HepG2 (cell line): ENCODE data around the gene PFKL. TPM values are rescaled to one million over a fixed set of nuclear protein-coding genes. Genes with fewer than 3 reads are reported as not detected.

Experiments
- ATAC-seq: fragments of 200-7000 bp; cut with Tn5 transposase; 3 replicates; pipeline ENCODE4 v1.9.1; 2020; ENCODE audit warnings: mild to moderate bottlenecking, moderate library complexity
- BruUV-seq: library from RNA; stranded (reverse); fragments of 400-500 nt; replicated peaks from 2 replicates; lab custom pipeline; 2021; lab: Mats Ljungman, UMichigan
- CTCF ChIA-PET: fragments of 300-600 bp; formaldehyde crosslinking; extraction: SDS; loops from one replicate; lab custom pipeline; 2021; ENCODE audit warnings: low total read pairs, inconsistent platforms, low intra/inter-chr PET ratio; lab: Yijun Ruan, JAX
- POLR2A ChIA-PET: fragments of 350-600 bp; sonication (Branson Sonifier 250); formaldehyde crosslinking; loops from one replicate; lab custom pipeline; 2020; ENCODE audit warnings: antibody characterized with exemption, inconsistent platforms; lab: Yijun Ruan, JAX
- DNase-seq: peaks from one replicate; pipeline ENCODE4 v3.0.0-alpha.2; 2015; ENCODE audit warnings: low spot score
- FAIRE-seq: peaks from 3 replicates; lab custom pipeline; 2011; peaks lifted over from hg19 to GRCh38; lab: Jason Lieb, UNC
- H2AFZ ChIP-seq: one replicate; pipeline ENCODE4 v1.6.1; 2011; ENCODE audit warnings: low read length, inconsistent platforms
- H3K27ac ChIP-seq: fragments of 300-600 bp; 3 replicates; pipeline ENCODE4 v1.8.0; 2011; ENCODE audit warnings: mixed run types, mild to moderate bottlenecking, mixed read lengths, low read length, inconsistent platforms; ENCODE audit not compliant: insufficient read depth; ENCODE audit errors: extremely low read length
- H3K27me3 ChIP-seq, 2 experiments: fragments of 200-600 bp in 1 of 2; 2 replicates in 1 of 2; 3 replicates in 1 of 2; pipeline versions ENCODE4 v1.6.0 to v1.8.0; 2011; ENCODE audit warnings: low read length in 2 of 2, mild to moderate bottlenecking in 2 of 2, moderate library complexity in 2 of 2, inconsistent platforms in 1 of 2; ENCODE audit not compliant: insufficient read depth in 2 of 2, control insufficient read depth in 1 of 2
- H3K36me3 ChIP-seq, 2 experiments: fragments of 200-600 bp in 1 of 2; replicated peaks in 1 of 2; 2 replicates in 1 of 2; 3 replicates in 1 of 2; pipeline versions ENCODE4 v1.5.1 to v1.8.0; 2011; ENCODE audit warnings: low read length in 2 of 2, inconsistent platforms in 1 of 2; ENCODE audit not compliant: insufficient read depth in 2 of 2, control insufficient read depth in 1 of 2
- H3K4me1 ChIP-seq: 2 replicates; pipeline ENCODE4 v1.5.1; 2012; ENCODE audit warnings: low read length, inconsistent platforms; ENCODE audit not compliant: insufficient read depth
- H3K4me2 ChIP-seq: 2 replicates; pipeline ENCODE4 v1.6.0; 2011; ENCODE audit warnings: low read depth, low read length, inconsistent platforms
- H3K4me3 ChIP-seq, 3 experiments: fragments of 200-600 bp in 1 of 3; sonication (generic), shearing (Covaris generic) in 1 of 3; replicated peaks in 1 of 3; 2 replicates each; pipeline ENCODE4 v1.5.1; 2011 to 2016; ENCODE audit warnings: low read length in 3 of 3, inconsistent platforms in 2 of 3, low read depth in 2 of 3, mild to moderate bottlenecking in 2 of 3, control low read depth in 1 of 3, mixed read lengths in 1 of 3; ENCODE audit not compliant: insufficient read depth in 1 of 3
- H3K79me2 ChIP-seq: one replicate; pipeline ENCODE4 v1.6.1; 2011; ENCODE audit warnings: low read length, inconsistent platforms; ENCODE audit not compliant: insufficient read depth
- H3K9ac ChIP-seq: 2 replicates; pipeline ENCODE4 v1.6.0; 2011; ENCODE audit warnings: mild to moderate bottlenecking, low read depth, low read length, inconsistent platforms; ENCODE audit not compliant: insufficient read depth
- H3K9me3 ChIP-seq: 2 replicates; pipeline ENCODE4 v1.5.1; 2012; ENCODE audit warnings: mild to moderate bottlenecking, low read length
- H4K20me1 ChIP-seq: 2 replicates; pipeline ENCODE4 v1.6.0; 2011; ENCODE audit warnings: inconsistent platforms, mild to moderate bottlenecking, low read length, moderate library complexity; ENCODE audit not compliant: insufficient read depth
- DNMT3B ChIP-seq: conservative IDR thresholded peaks from 2 replicates; pipeline ENCODE4 v1.6.1; 2016; ENCODE audit warnings: missing biosample characterization, control low read depth
- HIC2 ChIP-seq: sonication (generic); formaldehyde crosslinking; IDR thresholded peaks from 2 replicates; pipeline ENCODE4 v1.9.0; 2022; ENCODE audit warnings: low read depth, missing genetic modification reagents
- HNRNPH1 ChIP-seq: fragments of 200-400 bp; formaldehyde crosslinking; optimal IDR thresholded peaks from 2 replicates; pipeline ENCODE3; 2017; ENCODE audit warnings: mild to moderate bottlenecking, low read depth, low read length
- KLF16 ChIP-seq, 2 experiments: sonication (generic) in 1 of 2; formaldehyde crosslinking in 1 of 2; IDR thresholded peaks; 2 replicates each; pipeline versions ENCODE4 v1.6.1 to v1.8.0; 2016 to 2023; ENCODE audit warnings: missing genetic modification reagents in 2 of 2, missing compliant biosample characterization in 1 of 2
- SALL2 ChIP-seq: sonication (generic); formaldehyde crosslinking; IDR thresholded peaks from 2 replicates; pipeline ENCODE4 v1.8.1; 2023; ENCODE audit warnings: mild to moderate bottlenecking, missing genetic modification reagents, inconsistent platforms
- ZBTB1 ChIP-seq: sonication (generic); formaldehyde crosslinking; IDR thresholded peaks from 2 replicates; pipeline ENCODE4 v1.4.0; 2020; ENCODE audit warnings: missing genetic modification reagents, borderline replicate concordance
- ZBTB21 ChIP-seq: sonication (generic); formaldehyde crosslinking; IDR thresholded peaks from 2 replicates; pipeline ENCODE4 v1.4.0; 2020; ENCODE audit warnings: missing genetic modification reagents
- ZNF318 ChIP-seq: sonication (generic); formaldehyde crosslinking; IDR thresholded peaks from 2 replicates; pipeline ENCODE4 v1.4.0; 2020; ENCODE audit warnings: mild to moderate bottlenecking, missing genetic modification reagents
- ZNF335 ChIP-seq: sonication (generic); formaldehyde crosslinking; IDR thresholded peaks from 2 replicates; pipeline ENCODE4 v1.4.0; 2020; ENCODE audit warnings: missing genetic modification reagents
- WGBS: methylation state at CpG from one replicate; pipeline ENCODE4 v1.1.6; 2017; ENCODE audit warnings: low lambda C conversion rate; 5-methylcytosine and 5-hydroxymethylcytosine counted together
- in situ Hi-C: cut with HindIII; loops from 2 replicates; pipeline ENCODE4 v1.10.0; 2017; ENCODE audit warnings: low pct_unique_long_range_greater_than_20kb; ENCODE audit not compliant: extremely low pct_ligation_motif_present
- intact Hi-C: fragments of 100-400 bp; cut with micrococcal nuclease; formaldehyde crosslinking; loops from one replicate; pipeline ENCODE4 v1.10.0; 2022; ENCODE audit not compliant: unreplicated experiment
- polyA plus RNA-seq, 8 experiments: library from polyadenylated mRNA; depleted of rRNA in 3 of 8; stranded (reverse) in 7 of 8; unstranded in 1 of 8; fragments of >200 nt; fragmentation: Illumina TruSeq in 4 of 8; extraction: Trizol in 4 of 8; gene quantifications; 2 replicates each; pipeline versions ENCODE4 v1.2.1 to v1.2.3, GENCODE V29; 2011 to 2016; ENCODE audit warnings: low read depth in 4 of 8, missing spikeins in 1 of 8, mixed read lengths in 1 of 8; ENCODE audit not compliant: insufficient read depth in 1 of 8
- total RNA-seq, 5 experiments: library from RNA; depleted of rRNA; stranded (reverse); fragments of >200 nt; fragmentation: Illumina TruSeq; extraction: Trizol; gene quantifications; 2 replicates each; pipeline ENCODE4 v1.2.3, GENCODE V29; 2016; ENCODE audit warnings: low read depth in 1 of 5
- TF ChIP-seq, protein P1 (sequence below): sonication (generic); formaldehyde crosslinking; IDR thresholded peaks from 2 replicates; pipeline ENCODE4 v1.5.0; 2020; ENCODE audit warnings: missing genetic modification reagents, mild to moderate bottlenecking, borderline replicate concordance
- TF ChIP-seq, protein P2 (sequence below): sonication (generic); formaldehyde crosslinking; IDR thresholded peaks from 2 replicates; pipeline ENCODE4 v1.8.0; 2022; ENCODE audit warnings: mild to moderate bottlenecking, missing genetic modification reagents

Gene PFKL
- total and polyA plus RNA-seq, 2 of the 13 experiments (the other 11 are each of a cell fraction or from before 2014, with no cell fraction given), result 92.8 to 106 TPM

DNA sequence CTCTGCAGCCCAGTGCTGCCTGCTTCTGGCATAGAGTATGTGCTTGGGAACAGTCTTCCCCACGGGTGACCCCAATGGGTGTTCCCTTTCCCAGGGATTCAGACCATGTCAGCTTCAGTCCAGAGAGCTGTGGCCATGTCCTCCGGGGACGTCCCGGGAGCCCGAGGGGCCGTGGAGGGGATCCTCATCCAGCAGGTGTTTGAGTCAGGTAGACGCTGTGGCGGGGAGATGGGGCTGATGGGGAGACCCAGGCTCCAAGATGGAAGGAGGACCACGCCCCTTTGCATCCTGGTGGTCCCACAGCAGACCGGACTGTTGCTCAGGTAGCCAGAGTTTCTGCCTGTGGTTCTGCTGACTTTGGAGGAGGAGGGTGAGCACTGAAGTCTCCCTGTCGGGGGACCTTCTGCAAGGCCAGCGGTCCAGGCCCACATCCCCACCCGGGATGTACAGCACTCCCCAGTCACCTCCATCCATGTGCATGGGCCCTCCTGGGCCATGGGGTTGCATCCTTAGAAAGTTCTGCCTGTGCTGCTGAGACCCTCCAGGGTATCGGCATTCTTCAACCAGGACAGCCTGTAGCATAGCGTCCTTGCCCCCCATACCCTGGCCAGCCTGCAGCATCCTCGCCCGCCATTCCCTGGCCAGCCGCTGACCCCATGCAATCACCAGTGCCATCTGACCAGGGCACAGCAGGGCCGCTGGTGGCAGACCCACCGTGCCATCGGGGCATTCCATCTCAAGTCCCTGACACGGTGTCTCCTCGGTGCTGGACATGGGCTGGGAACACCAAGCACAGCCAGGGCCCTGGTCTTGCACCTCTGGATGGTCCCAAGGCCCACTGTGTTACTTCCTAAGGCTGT lies 11.4 kb upstream of the PFKL start:
- in situ Hi-C loops (no loop called here), intact Hi-C loops (no loop called here)
- H2AFZ ChIP-seq, result no peak overlapping the region
- H3K4me1 ChIP-seq, result no peaks in the 10 kb centered on the region
- H3K79me2 ChIP-seq, result no peaks in the 10 kb centered on the region
- DNase-seq (no peak), ATAC-seq (no peak), FAIRE-seq (no peak)
- no peak overlapping the region for H3K4me2 ChIP-seq
- no peaks in the 10 kb centered on the region for H3K36me3 ChIP-seq
- no peaks in the 10 kb centered on the region for H3K9me3 ChIP-seq
- POLR2A ChIA-PET, result no interaction called here
- H3K27me3 ChIP-seq, result peaks cover 6 to 57% of the 10 kb centered on the region in 2 experiments
- no peaks in the 10 kb centered on the region for H4K20me1 ChIP-seq
- 26% methylated on average over 9 of the region's 23 CpGs for WGBS
- H3K9ac ChIP-seq, result no peak overlapping the region
- no peak overlapping the region for H3K4me3 ChIP-seq
- BruUV-seq, result no TSS peak
- CTCF ChIA-PET, result no interaction called here
- no peak overlapping the region for H3K27ac ChIP-seq
- TF ChIP-seq SALL2 (CRISPR knock-in tag), result no peak
- no peak for TF ChIP-seq HIC2 (CRISPR knock-in tag)
- no peak for TF ChIP-seq ZNF335 (CRISPR knock-in tag)
- no peak for TF ChIP-seq HNRNPH1
- TF ChIP-seq, protein P1, sequence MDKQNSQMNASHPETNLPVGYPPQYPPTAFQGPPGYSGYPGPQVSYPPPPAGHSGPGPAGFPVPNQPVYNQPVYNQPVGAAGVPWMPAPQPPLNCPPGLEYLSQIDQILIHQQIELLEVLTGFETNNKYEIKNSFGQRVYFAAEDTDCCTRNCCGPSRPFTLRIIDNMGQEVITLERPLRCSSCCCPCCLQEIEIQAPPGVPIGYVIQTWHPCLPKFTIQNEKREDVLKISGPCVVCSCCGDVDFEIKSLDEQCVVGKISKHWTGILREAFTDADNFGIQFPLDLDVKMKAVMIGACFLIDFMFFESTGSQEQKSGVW (CRISPR knock-in tag), result no peak
- no peak for TF ChIP-seq ZBTB21
- TF ChIP-seq ZNF318 (CRISPR knock-in tag), result no peak
- TF ChIP-seq DNMT3B, result no peak
- TF ChIP-seq ZBTB1 (CRISPR knock-in tag), result no peak
- TF ChIP-seq, protein P2, sequence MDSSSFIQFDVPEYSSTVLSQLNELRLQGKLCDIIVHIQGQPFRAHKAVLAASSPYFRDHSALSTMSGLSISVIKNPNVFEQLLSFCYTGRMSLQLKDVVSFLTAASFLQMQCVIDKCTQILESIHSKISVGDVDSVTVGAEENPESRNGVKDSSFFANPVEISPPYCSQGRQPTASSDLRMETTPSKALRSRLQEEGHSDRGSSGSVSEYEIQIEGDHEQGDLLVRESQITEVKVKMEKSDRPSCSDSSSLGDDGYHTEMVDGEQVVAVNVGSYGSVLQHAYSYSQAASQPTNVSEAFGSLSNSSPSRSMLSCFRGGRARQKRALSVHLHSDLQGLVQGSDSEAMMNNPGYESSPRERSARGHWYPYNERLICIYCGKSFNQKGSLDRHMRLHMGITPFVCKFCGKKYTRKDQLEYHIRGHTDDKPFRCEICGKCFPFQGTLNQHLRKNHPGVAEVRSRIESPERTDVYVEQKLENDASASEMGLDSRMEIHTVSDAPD (CRISPR knock-in tag), result no peak
- TF ChIP-seq KLF16 (CRISPR knock-in tag; IDR thresholded peaks at IDR 0.05), result no peak
